DND-41 (cell line): ENCODE results near the gene TRIOBP.

ENCODE experiments used
- CTCF ChIP-seq: IDR thresholded peaks from 2 replicates; pipeline ENCODE4 v1.5.1; 2012; ENCODE audit warnings: borderline replicate concordance, low read length, moderate library complexity, mild to moderate bottlenecking; ENCODE audit not compliant: poor library complexity, severe bottlenecking; ENCODE audit errors: extremely low read depth
- EZH2 ChIP-seq: IDR thresholded peaks from 3 replicates; pipeline ENCODE4 v1.6.1; 2012; ENCODE audit warnings: borderline replicate concordance, low read depth, mild to moderate bottlenecking, moderate library complexity, low read length, inconsistent platforms; ENCODE audit not compliant: severe bottlenecking

- TF ChIP-seq CTCF (no peak), EZH2 (no peak)
Measured at GRCh38 chr22:37746366-37747079, 49.7 kb downstream of the TRIOBP start.
